Ascending aorta (tissue), 2 donors: ENCODE data around the gene ITGB1. TPM values are rescaled to one million over a fixed set of nuclear protein-coding genes. Genes with fewer than 3 reads are reported as not detected.
"Not testable (repeated sequence)": the region's sequence is repeated elsewhere in the genome, so short reads cannot be mapped to it uniquely, and the experiment has no call there.

ENCODE experiments used
- DNase-seq, 2 donors: peaks; one replicate each; pipeline ENCODE4 v3.0.0-alpha.2; 2019; ENCODE audit warnings: low spot score in 2 of 2
- H3K27ac ChIP-seq, 2 donors: fragments of 200-600 bp; sonication (generic); one replicate each; pipeline ENCODE4 v1.5.1; 2016 to 2017; ENCODE audit warnings: mild to moderate bottlenecking in 1 of 2
- H3K27me3 ChIP-seq: fragments of 200-600 bp; sonication (generic); one replicate; pipeline ENCODE4 v1.5.1; 2017
- H3K36me3 ChIP-seq, 2 donors: fragments of 200-600 bp; sonication (generic); one replicate each; pipeline ENCODE4 v1.5.1; 2016
- H3K4me1 ChIP-seq, 2 donors: fragments of 200-600 bp; sonication (generic); one replicate each; pipeline ENCODE4 v1.5.1; 2016 to 2017; ENCODE audit warnings: mild to moderate bottlenecking in 1 of 2
- H3K4me3 ChIP-seq, 2 donors: fragments of 200-600 bp; sonication (generic); one replicate each; pipeline ENCODE4 v1.5.1; 2016 to 2017; ENCODE audit warnings: mild to moderate bottlenecking in 1 of 2
- H3K9me3 ChIP-seq, 2 donors: fragments of 200-600 bp; sonication (generic); one replicate each; pipeline ENCODE4 v1.5.1; 2016
- intact Hi-C: fragments of 100-400 bp; cut with DNase I; formaldehyde crosslinking; loops from one replicate; pipeline ENCODE4 v1.15.1; 2023
- total RNA-seq: library from RNA; depleted of rRNA; stranded (reverse); fragments of >200 nt; gene quantifications from one replicate; pipeline ENCODE4 v1.1.0, GENCODE V29; 2016
- TF ChIP-seq, protein P1 (sequence below), 3 experiments: fragments of 200-600 bp in 2 of 3; fragments of 450-650 bp in 1 of 3; sonication (generic) in 2 of 3; IDR thresholded peaks; one replicate each; pipeline ENCODE4 v1.5.1; 2016 to 2019; ENCODE audit warnings: antibody characterized with exemption in 3 of 3, mild to moderate bottlenecking in 1 of 3, moderate library complexity in 1 of 3

Gene ITGB1
- total RNA-seq, 1 donor from 2014 or later, result 569 TPM

- Histone ChIP-seq H3K4me1 (no peaks in the 10 kb centered on the region), H3K9me3 (no peaks in the 10 kb centered on the region), H3K36me3 (peaks cover 53 to 58% of the 10 kb centered on the region in 2 donors), H3K27ac (no peak overlapping the region), H3K4me3 (no peak overlapping the region), H3K27me3 (no peaks in the 10 kb centered on the region)
- intact Hi-C loops, result no loop called here
- DNase-seq, result no peak
- TF ChIP-seq, protein P1, sequence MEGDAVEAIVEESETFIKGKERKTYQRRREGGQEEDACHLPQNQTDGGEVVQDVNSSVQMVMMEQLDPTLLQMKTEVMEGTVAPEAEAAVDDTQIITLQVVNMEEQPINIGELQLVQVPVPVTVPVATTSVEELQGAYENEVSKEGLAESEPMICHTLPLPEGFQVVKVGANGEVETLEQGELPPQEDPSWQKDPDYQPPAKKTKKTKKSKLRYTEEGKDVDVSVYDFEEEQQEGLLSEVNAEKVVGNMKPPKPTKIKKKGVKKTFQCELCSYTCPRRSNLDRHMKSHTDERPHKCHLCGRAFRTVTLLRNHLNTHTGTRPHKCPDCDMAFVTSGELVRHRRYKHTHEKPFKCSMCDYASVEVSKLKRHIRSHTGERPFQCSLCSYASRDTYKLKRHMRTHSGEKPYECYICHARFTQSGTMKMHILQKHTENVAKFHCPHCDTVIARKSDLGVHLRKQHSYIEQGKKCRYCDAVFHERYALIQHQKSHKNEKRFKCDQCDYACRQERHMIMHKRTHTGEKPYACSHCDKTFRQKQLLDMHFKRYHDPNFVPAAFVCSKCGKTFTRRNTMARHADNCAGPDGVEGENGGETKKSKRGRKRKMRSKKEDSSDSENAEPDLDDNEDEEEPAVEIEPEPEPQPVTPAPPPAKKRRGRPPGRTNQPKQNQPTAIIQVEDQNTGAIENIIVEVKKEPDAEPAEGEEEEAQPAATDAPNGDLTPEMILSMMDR (IDR thresholded peaks at IDR 0.05), result no peak
Observed at GRCh38 chr10:32911285-32912016, 46.6 kb downstream of the ITGB1 start.

DNA sequence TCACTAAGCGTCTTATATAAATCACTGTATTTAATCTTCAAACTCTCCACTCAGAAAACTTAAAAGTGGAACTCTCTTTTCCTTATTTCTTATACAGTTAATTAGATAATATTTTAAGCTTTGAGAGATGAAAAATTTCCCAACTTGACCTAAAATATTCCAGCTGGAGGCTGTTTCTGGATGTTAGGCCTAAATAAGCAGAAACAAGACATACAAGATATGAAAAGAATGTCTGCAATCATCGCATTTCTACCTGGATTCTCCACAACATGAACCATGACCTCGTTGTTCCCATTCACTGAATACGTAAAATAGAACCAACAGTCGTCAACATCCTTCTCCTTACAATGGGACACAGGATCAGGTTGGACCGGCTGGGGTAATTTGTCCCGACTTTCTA, 48.1 kb downstream of the ITGB1 start:
- H3K36me3 ChIP-seq, result peaks cover 59 to 70% of the 10 kb centered on the region in 2 donors
- DNase-seq, H3K4me1 ChIP-seq, H3K9me3 ChIP-seq, H3K27me3 ChIP-seq, intact Hi-C loops, H3K4me3 ChIP-seq, H3K27ac ChIP-seq: not testable (repeated sequence)

DNA sequence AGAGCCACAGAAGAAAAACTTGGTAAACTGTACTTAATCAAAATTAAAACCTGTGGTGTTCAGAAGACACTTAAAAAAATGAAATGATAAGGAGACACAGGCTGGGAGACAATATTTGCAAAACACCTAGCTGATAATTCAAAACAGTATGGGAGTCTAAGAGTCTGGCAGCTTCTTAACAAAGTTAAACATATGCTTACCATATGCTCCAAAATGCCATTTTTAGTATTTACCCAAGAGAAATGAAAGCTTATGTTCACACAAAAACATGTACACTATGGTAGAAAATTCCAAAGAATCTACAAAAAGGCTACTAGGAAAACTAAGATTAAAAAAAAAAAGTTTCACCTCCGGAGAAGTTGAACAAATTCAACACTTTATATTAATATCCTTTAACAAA, 48.6 kb downstream of the ITGB1 start:
- no peak overlapping the region for H3K27ac ChIP-seq
- H3K9me3 ChIP-seq, result no peaks in the 10 kb centered on the region
- H3K36me3 ChIP-seq, result peaks cover 57 to 65% of the 10 kb centered on the region in 2 donors
- intact Hi-C loops, result no loop called here
- no peak overlapping the region for H3K4me3 ChIP-seq
- H3K4me1 ChIP-seq, result no peaks in the 10 kb centered on the region
- no peak for DNase-seq
- no peaks in the 10 kb centered on the region for H3K27me3 ChIP-seq
- TF ChIP-seq, protein P1 (IDR thresholded peaks at IDR 0.05), result no peak

DNA sequence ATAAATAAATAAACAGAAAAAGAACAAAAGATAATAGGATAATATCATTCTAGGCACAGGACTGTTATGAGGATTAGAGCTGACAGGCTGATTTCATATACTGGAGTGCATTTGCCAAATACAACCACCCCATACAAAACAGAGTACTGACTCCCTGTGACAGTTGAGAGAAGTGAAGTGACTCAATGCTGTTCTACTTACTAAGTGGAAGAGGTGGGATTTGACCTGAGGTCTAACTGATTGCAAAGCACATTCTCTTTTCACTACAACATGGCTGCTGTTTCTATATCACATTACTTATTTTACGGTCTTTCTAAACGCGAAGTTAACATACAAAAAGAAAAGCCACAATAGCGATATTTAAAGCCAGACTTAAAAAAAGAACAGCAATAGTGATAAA, 51.4 kb downstream of the ITGB1 start:
- Histone ChIP-seq H3K4me1 (no peaks in the 10 kb centered on the region), H3K9me3 (no peaks in the 10 kb centered on the region), H3K4me3 (no peak overlapping the region), H3K27me3 (no peaks in the 10 kb centered on the region), H3K27ac (no peak overlapping the region), H3K36me3 (peaks cover 44 to 62% of the 10 kb centered on the region in 2 donors)
- intact Hi-C loops, result no loop called here
- TF ChIP-seq, protein P1 (IDR thresholded peaks at IDR 0.05), result no peak
- no peak for DNase-seq

GRCh38 chr10:32905466-32905865, 52.6 kb downstream of the ITGB1 start:
- Histone ChIP-seq H3K9me3 (no peaks in the 10 kb centered on the region), H3K4me3 (no peak overlapping the region), H3K27ac (no peak overlapping the region), H3K27me3 (no peaks in the 10 kb centered on the region), H3K36me3 (peaks cover 39 to 55% of the 10 kb centered on the region in 2 donors), H3K4me1 (no peaks in the 10 kb centered on the region)
- TF ChIP-seq, protein P1 (IDR thresholded peaks at IDR 0.05), result no peak
- intact Hi-C loops, result no loop called here
- no peak for DNase-seq

DNA sequence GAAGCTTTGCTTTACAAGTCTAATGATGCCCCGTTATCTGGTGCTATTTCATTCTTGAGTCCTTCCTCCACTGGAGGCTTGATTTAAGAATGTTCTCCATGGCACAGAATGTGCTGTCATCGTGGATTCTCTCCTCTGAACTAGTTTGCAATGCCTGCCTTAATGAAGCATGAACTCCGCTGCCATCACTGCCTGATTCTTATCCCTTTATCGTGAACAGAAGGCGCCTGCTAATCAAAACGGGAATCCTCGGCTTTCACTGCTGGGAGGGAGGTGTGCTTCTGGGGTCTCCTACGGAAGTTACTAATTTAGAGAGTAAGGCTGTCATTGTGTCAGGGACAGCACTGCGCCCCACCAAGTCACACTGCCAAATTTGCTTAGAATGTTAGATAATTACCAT, 56.2 kb downstream of the ITGB1 start:
- intact Hi-C loops, result loop anchor here (5.0 kb wide), 1 partner anchor 35 kb away; no protein-coding TSS in a partner anchor
- Histone ChIP-seq H3K27me3 (no peaks in the 10 kb centered on the region), H3K4me1 (no peaks in the 10 kb centered on the region), H3K4me3 (no peak overlapping the region), H3K27ac (no peak overlapping the region), H3K9me3 (no peaks in the 10 kb centered on the region), H3K36me3 (peaks cover 31 to 58% of the 10 kb centered on the region in 2 donors)
- TF ChIP-seq, protein P1 (IDR thresholded peaks at IDR 0.05), result no peak
- DNase-seq, result no peak

DNA sequence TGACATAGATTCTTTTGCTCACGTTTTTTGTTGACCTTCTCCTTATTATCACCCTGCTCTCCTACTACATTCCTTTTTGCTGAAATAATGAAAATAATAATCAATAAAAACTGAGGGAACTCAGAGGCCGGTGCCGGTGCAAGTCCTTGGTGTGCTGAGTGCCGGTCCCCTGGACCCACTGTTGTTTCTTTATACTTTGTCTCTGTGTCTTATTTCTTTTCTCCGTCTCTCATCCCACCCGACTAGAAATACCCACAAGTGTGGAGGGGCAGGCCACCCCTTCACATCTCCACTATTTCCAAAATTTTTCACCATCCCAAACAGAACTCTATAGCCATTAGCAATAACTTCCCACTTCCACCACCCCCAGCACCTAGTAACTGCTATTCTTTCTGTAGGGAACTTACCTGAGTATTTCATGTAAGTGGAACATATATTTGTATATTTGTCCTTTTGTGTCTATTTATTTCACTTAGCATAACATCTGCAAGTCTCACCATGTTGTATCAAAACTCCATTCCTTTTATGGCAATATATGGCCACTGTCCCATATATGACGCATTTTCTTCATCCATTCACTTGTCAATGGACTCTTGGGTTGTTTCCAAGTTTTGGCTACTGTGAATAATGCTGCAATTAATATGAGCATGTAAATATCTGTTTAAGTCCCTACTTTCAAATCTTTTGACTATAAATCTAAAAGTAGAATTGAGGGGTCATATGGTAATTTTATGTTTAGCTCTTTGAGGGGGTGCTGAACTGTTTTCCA, 62.6 kb downstream of the ITGB1 start:
- intact Hi-C loops, H3K4me3 ChIP-seq, H3K9me3 ChIP-seq, H3K27ac ChIP-seq, DNase-seq, H3K27me3 ChIP-seq, H3K4me1 ChIP-seq: not testable (repeated sequence)
- H3K36me3 ChIP-seq, result peaks cover 31 to 42% of the 10 kb centered on the region in 2 donors
